NCI-H1417 (cell line): Measurements from ENCODE around the gene MED10.

ENCODE experiments used
- DNase-seq, 3 experiments: peaks; one replicate each; lab custom pipeline; 2025; lab: John Stamatoyannopoulos, UW

Gene MED10

GRCh38 chr5:6350277-6351090 is 27.9 kb downstream of the MED10 start:
- DNase-seq: no peak

DNA sequence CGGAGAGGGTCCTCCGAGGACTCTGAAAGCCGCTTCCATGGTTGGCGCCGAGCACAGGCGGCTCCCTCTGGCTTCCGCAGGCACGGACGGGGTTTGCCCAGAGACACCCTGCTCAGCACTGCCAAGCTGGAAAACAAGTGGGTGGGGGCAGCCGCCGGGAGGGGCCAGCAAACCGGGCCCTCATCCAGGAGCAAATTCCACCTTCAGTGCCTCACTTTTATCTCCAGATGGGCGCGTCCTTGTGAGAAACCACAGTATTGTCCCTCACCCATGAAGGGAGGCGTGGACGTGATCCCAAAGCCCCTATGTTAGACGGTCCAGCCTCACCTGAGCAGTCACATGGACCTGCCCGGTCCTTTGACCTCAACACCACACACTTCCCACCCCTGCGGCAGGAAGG is 29.0 kb downstream of the MED10 start:
- DNase-seq: no peak

GRCh38 chr5:6348476-6349000 is 29.8 kb downstream of the MED10 start:
- no peak for DNase-seq

DNA sequence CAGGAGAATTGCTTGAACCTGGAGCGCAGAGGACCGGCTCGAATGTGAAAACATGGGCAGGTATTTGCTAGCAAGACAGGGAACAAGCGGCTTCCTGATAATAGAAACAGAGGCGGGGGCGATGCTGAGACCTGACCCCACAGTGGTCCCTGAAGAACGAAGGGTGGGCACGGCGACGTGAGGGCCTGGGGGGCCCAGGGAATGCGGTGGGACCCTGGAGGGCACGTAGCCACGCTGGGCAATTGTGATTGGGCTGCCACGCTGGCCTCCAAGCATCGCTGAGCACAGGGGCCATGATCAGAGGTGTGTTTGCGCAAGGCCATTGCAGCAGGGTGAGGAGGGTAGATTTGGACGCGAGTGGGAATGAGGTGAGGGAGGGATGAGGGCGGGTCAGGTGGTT is 30.7 kb downstream of the MED10 start:
- no peak for DNase-seq

- no peak for DNase-seq
Observed at GRCh38 chr5:6347165-6347564, 31.2 kb downstream of the MED10 start.

- no peak for DNase-seq
Observed at GRCh38 chr5:6344593-6344989, 33.8 kb downstream of the MED10 start.

- no peak for DNase-seq
Observed at GRCh38 chr5:6343951-6344592, 34.3 kb downstream of the MED10 start.

GRCh38 chr5:6342689-6343315 is 35.5 kb downstream of the MED10 start:
- DNase-seq: peak; percentile 77 to 99 (median 96)

DNA sequence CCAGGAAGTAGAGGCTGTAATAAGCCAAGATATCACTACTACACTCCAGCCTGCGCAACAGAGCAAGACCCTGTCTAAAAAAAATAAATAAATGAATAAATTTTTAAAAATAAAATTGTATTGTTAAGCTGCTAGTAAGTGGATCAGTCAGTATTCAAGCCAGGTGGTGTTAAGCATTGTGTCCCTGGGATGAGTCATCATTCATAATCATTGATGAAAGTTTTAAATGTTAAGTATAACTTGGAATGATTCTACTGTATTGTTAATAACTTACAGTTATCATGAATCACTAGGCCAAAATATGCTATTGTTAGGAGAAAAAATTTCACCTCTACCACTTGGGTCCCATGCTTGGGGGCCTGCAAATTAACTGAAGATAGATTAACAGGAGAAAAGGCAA is 38.2 kb downstream of the MED10 start:
- DNase-seq: no peak

GRCh38 chr5:6338871-6339270 is 39.5 kb downstream of the MED10 start:
- no peak for DNase-seq

DNA sequence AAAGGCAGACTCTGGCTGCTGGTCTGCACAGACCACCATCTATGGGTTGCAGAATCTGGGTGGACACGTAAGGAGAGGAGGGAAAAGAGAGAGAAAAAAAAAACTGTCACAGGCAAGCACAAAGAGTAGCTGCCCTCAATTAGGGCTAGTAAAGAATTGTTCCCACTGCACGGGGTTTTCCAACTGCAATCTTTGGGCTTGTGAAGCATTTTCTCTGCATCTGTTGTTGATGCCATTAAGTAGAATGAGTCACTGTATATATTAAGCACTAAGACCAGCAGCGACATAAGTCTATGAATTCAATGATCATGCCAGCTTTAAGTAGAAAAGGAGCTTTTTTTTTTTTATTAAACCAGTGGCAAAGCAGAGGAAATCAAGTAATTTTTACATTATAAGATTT is 40.2 kb downstream of the MED10 start:
- DNase-seq: peak in 1 of 3 experiments; percentile 15

- no peak for DNase-seq
Observed at GRCh38 chr5:6333182-6333905, 45.0 kb downstream of the MED10 start.

DNA sequence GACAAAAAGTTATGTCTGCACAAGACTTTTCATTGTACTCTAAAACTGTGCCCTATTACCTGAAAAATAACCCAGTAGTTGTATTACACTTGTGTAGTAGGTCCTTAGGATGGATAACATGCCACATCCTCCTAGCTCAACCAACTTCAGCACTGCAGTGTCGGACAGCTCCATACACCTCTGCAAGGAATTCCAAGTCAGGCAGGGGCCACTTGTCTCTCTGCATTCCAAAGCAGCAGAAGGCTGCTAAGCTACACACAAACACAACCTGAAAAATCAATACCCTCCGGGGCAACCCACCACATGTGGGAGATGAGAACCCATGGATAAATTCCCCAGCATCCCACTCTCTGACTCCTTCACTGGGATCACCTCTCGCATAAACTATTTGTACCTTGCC is 50.2 kb downstream of the MED10 start:
- no peak for DNase-seq

GRCh38 chr5:6326776-6327175 is 51.6 kb downstream of the MED10 start:
- DNase-seq: no peak

DNA sequence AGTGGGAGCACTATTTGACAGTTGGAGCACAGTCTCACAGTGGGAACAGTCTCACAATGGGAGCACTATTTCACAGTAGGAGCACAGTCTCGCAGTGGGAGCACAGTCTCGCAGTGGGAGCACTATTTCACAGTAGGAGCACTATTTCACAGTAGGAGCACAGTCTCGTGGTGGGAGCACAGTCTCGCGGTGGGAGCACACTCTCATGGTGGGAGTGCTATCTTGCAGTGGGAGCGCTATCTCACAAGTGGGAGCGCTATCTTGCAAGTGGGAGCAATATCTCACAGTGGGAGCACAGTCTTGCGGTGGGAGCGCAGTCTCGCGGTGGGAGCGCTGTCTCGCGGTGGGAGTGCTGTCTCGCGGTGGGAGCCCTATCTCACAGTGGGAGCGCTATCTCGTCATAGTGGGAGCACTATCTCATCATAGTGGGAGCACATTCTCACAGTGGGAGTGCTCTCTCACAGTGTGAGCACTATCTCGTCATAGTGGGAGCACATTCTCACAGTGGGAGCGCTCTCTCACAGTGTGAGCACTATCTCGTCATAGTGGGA is 56.1 kb downstream of the MED10 start:
- peak in 1 of 3 experiments; percentile 51 for DNase-seq
